CD4-positive, alpha-beta T cell (primary cell): ENCODE data around the gene PLEKHA4. TPM values are rescaled to one million over a fixed set of nuclear protein-coding genes. Genes with fewer than 3 reads are reported as not detected.
A peak's percentile ranks its signal among the peaks of the same experiment; 100 is the strongest.
"Not testable (repeated sequence)": the region's sequence is repeated elsewhere in the genome, so short reads cannot be mapped to it uniquely, and the experiment has no call there.

Source experiments
- ATAC-seq: fragments of 200-7000 bp; cut with Tn5 transposase; one replicate; pipeline ENCODE4 v1.10.0; 2022; ENCODE audit warnings: mild to moderate bottlenecking; ENCODE audit not compliant: poor library complexity
- CTCF ChIA-PET: fragments of 350-600 bp; sonication (Branson Sonifier 250); formaldehyde crosslinking; loops from one replicate; lab custom pipeline; 2021; ENCODE audit warnings: antibody characterized with exemption, inconsistent platforms; lab: Charles Lee
- POLR2A ChIA-PET: fragments of 350-600 bp; sonication (Branson Sonifier 250); formaldehyde crosslinking; loops from one replicate; lab custom pipeline; 2021; ENCODE audit warnings: antibody characterized with exemption, inconsistent platforms; lab: Charles Lee
- DNase-seq, 14 experiments: peaks; one replicate each; pipeline ENCODE4 v3.0.0-alpha.2; 2013 to 2020; ENCODE audit warnings: mixed read lengths in 2 of 14
- H3K27ac ChIP-seq, 2 donors: one replicate each; pipeline versions ENCODE4 v1.5.1 to v1.7.0; 2013; ENCODE audit warnings: low read length in 2 of 2, low read depth in 1 of 2, mild to moderate bottlenecking in 1 of 2
- H3K27me3 ChIP-seq, 2 experiments: 1 replicate in 1 of 2; 2 replicates in 1 of 2; pipeline versions ENCODE4 v1.6.1 to v1.7.0; 2013; ENCODE audit warnings: low read length in 2 of 2, control low read depth in 1 of 2, mild to moderate bottlenecking in 1 of 2, moderate library complexity in 1 of 2; ENCODE audit not compliant: insufficient read depth in 2 of 2, control insufficient read depth in 1 of 2
- H3K36me3 ChIP-seq: one replicate; pipeline ENCODE4 v1.6.1; 2013; ENCODE audit warnings: low read length, control low read depth; ENCODE audit not compliant: insufficient read depth
- H3K4me1 ChIP-seq: one replicate; pipeline ENCODE4 v1.6.1; 2013; ENCODE audit warnings: low read length, control low read depth; ENCODE audit not compliant: insufficient read depth
- H3K4me3 ChIP-seq: one replicate; pipeline ENCODE4 v1.5.1; 2013; ENCODE audit warnings: mild to moderate bottlenecking, low read length, moderate library complexity
- H3K9me3 ChIP-seq, 2 experiments: 1 replicate in 1 of 2; 2 replicates in 1 of 2; pipeline versions ENCODE4 v1.6.1 to v1.7.0; 2013; ENCODE audit warnings: low read length in 2 of 2, mild to moderate bottlenecking in 2 of 2, control low read depth in 1 of 2, moderate library complexity in 1 of 2; ENCODE audit not compliant: control insufficient read depth in 1 of 2, insufficient read depth in 1 of 2
- H3K27ac Mint-ChIP-seq: one replicate; pipeline ENCODE4 v1.8.0; 2020; ENCODE audit warnings: mixed read lengths
- H3K27me3 Mint-ChIP-seq: one replicate; pipeline ENCODE4 v1.8.0; 2021; ENCODE audit warnings: mixed read lengths
- H3K36me3 Mint-ChIP-seq: one replicate; pipeline ENCODE4 v1.8.0; 2021; ENCODE audit warnings: low read depth, mixed read lengths
- H3K4me1 Mint-ChIP-seq: one replicate; pipeline ENCODE4 v1.8.0; 2021; ENCODE audit warnings: low read depth, mixed read lengths
- H3K4me3 Mint-ChIP-seq: one replicate; pipeline ENCODE4 v1.8.0; 2020; ENCODE audit warnings: mild to moderate bottlenecking, mixed read lengths
- H3K9me3 Mint-ChIP-seq: one replicate; pipeline ENCODE4 v1.8.0; 2020; ENCODE audit warnings: mixed read lengths
- intact Hi-C, 2 experiments: fragments of 100-400 bp; cut with DNase I in 1 of 2; cut with micrococcal nuclease in 1 of 2; formaldehyde crosslinking; loops; one replicate each; pipeline versions ENCODE4 v1.15.1 to v1.9.0; 2023 to 2025; cut with DNase I, micrococcal nuclease
- total RNA-seq, 174 experiments: library from RNA in 2 of 174; stranded (reverse) in 2 of 174; gene quantifications; one replicate each; pipeline ENCODE4 v1.2.3 and lab custom pipeline; 2021 to 2026
- TF ChIP-seq, protein P1 (sequence below): fragments of 200-600 bp; IDR thresholded peaks from one replicate; pipeline ENCODE4 v1.8.0; 2022; ENCODE audit warnings: antibody characterized with exemption, mild to moderate bottlenecking

The PLEKHA4 gene
- total RNA-seq, 2 experiments from 2014 or later = 1.4 to 2.7 TPM

- H3K27ac Mint-ChIP-seq = no peak overlapping the region
- Histone ChIP-seq H3K4me3 (no peak overlapping the region), H3K27ac (no peak overlapping the region), H3K36me3 (peaks cover 7% of the 10 kb centered on the region), H3K9me3 (no peaks in the 10 kb centered on the region), H3K27me3 (no peaks in the 10 kb centered on the region), H3K4me1 (no peaks in the 10 kb centered on the region)
- ATAC-seq (peak; percentile 80), DNase-seq (peak in 4 of 14 experiments; percentile 30 to 70 (median 53))
- H3K9me3 Mint-ChIP-seq = no peaks in the 10 kb centered on the region
- peaks cover 5% of the 10 kb centered on the region for H3K4me1 Mint-ChIP-seq
- POLR2A ChIA-PET = no interaction called here
- CTCF ChIA-PET = no interaction called here
- TF ChIP-seq, protein P1, sequence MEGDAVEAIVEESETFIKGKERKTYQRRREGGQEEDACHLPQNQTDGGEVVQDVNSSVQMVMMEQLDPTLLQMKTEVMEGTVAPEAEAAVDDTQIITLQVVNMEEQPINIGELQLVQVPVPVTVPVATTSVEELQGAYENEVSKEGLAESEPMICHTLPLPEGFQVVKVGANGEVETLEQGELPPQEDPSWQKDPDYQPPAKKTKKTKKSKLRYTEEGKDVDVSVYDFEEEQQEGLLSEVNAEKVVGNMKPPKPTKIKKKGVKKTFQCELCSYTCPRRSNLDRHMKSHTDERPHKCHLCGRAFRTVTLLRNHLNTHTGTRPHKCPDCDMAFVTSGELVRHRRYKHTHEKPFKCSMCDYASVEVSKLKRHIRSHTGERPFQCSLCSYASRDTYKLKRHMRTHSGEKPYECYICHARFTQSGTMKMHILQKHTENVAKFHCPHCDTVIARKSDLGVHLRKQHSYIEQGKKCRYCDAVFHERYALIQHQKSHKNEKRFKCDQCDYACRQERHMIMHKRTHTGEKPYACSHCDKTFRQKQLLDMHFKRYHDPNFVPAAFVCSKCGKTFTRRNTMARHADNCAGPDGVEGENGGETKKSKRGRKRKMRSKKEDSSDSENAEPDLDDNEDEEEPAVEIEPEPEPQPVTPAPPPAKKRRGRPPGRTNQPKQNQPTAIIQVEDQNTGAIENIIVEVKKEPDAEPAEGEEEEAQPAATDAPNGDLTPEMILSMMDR = no peak
- peaks cover 15% of the 10 kb centered on the region for H3K36me3 Mint-ChIP-seq
- intact Hi-C loops = no loop called here
- H3K4me3 Mint-ChIP-seq = no peak overlapping the region
- no peaks in the 10 kb centered on the region for H3K27me3 Mint-ChIP-seq
Measured at GRCh38 chr19:48881741-48882657, 13.6 kb upstream of the PLEKHA4 start.

DNA sequence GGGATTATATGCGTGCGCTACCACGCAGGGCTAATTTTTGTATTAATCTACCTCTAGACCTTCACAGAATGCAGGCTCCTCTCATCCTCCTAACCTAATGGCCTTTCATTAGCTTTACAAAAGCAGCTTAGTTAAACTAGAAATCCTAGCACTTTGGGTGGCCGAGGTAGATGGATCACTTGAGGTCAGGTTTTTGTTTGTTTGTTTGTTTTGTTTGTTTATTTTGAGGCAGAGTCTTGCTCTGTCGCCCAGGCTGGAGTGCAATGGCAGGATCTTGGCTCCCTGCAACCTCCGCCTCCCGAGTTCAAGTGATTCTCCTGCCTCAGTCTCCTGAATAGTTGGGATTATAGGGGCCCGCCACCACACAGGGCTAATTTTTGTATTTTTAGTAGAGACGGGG lies 11.3 kb upstream of the PLEKHA4 start:
- H3K27me3 ChIP-seq, H3K27ac Mint-ChIP-seq, POLR2A ChIA-PET, H3K27ac ChIP-seq, H3K9me3 Mint-ChIP-seq, ATAC-seq, H3K4me3 Mint-ChIP-seq, H3K27me3 Mint-ChIP-seq, H3K4me3 ChIP-seq, H3K9me3 ChIP-seq: not testable (repeated sequence)
- H3K36me3 ChIP-seq = peaks cover 23% of the 10 kb centered on the region
- H3K4me1 ChIP-seq = peaks cover 21% of the 10 kb centered on the region
- Mint-ChIP-seq H3K4me1 (peaks cover 21% of the 10 kb centered on the region), H3K36me3 (peaks cover 33% of the 10 kb centered on the region)
- peak in 1 of 14 experiments; percentile 30 for DNase-seq
- CTCF ChIA-PET = interaction anchor here (1.0 to 1.9 kb wide), 2 partner anchors 91 to 114 kb away, joined by 3 to 8 read pairs; partner anchors contain the start of gene RUVBL2
- intact Hi-C loops = loop anchor here in 1 of 2 experiments (2.0 kb wide), 1 partner anchor 21 kb away; the partner anchor contains the start of gene NUCB1

- H3K36me3 Mint-ChIP-seq = peaks cover 39% of the 10 kb centered on the region
- H3K4me3 Mint-ChIP-seq = no peak overlapping the region
- ChIA-PET POLR2A (no interaction called here), CTCF (interaction anchor here (1.3 kb wide), 1 partner anchor 114 kb away, joined by 3 read pairs; the partner anchor contains the start of gene RUVBL2)
- H3K27ac Mint-ChIP-seq = peak overlapping the region; percentile 61
- no peaks in the 10 kb centered on the region for H3K27me3 ChIP-seq
- H3K27ac ChIP-seq = no peak overlapping the region
- intact Hi-C loops = loop anchor here in 1 of 2 experiments (2.0 kb wide), 1 partner anchor 22 kb away; the partner anchor contains the start of gene NUCB1
- TF ChIP-seq, protein P1 = no peak
- H3K4me1 Mint-ChIP-seq = peaks cover 27% of the 10 kb centered on the region
- no peak overlapping the region for H3K4me3 ChIP-seq
- no peaks in the 10 kb centered on the region for H3K27me3 Mint-ChIP-seq
- DNase-seq (peak in 1 of 14 experiments; percentile 42), ATAC-seq (no peak)
- no peaks in the 10 kb centered on the region for H3K9me3 Mint-ChIP-seq
- H3K36me3 ChIP-seq = peaks cover 28% of the 10 kb centered on the region
- no peaks in the 10 kb centered on the region for H3K9me3 ChIP-seq
- H3K4me1 ChIP-seq = peaks cover 27% of the 10 kb centered on the region
Measured at GRCh38 chr19:48879025-48879637, 10.7 kb upstream of the PLEKHA4 start.
